Left lobe of liver (tissue), 2 donors: ENCODE measurements around the gene COX7A2. TPM values are rescaled to one million over a fixed set of nuclear protein-coding genes. Genes with fewer than 3 reads are reported as not detected.

ENCODE experiments used
- ATAC-seq: fragments of 200-7000 bp; cut with Tn5 transposase; one replicate; pipeline ENCODE4 v1.9.1; 2020; ENCODE audit warnings: mild to moderate bottlenecking, moderate library complexity
- DNase-seq: peaks from one replicate; pipeline ENCODE4 v3.0.0-alpha.2; 2020; ENCODE audit warnings: low spot score
- total RNA-seq: library from RNA; stranded (reverse); gene quantifications from one replicate; pipeline ENCODE4 v1.2.1, GENCODE V29; 2021
- donor health status: DM: no; HTN: no; CAD: no; lungs with moderate emphysema.
- donor health status: DM: no; HTN: yes; CAD: no.

The COX7A2 gene
- 183 TPM for total RNA-seq

DNA sequence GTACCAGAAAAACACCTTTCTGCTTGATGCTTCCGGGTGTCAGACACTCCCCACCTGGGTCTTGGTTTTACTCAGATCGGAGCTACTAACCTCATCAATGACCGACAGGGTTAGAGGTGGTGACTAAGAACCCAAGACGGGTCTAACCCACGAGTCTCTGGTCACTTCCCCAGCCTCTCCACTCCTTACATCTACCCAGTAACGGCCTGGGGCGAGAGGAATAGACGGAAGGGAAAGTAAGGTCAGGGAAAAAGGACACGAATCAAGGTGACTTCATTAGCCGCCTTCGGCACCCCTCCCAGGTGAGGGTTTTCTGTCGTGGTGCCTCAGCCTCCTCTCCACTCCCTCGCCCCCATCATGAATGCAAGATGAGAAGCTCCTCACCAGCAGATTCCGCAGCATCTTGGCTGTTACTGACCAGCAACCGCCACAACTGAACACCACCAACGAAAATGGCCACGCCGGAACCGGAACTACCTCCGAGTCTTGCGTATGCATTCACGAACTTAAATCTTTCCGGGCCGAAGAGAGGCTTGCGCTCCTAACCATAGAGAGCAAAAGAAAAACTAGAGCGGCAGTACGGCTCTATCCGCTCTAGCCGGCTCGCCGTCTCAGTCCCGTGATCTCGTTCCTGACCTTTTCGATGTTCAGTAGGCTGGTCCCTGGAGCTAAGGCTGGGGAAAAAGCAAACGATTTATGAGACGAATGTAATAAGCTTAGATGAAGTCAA lies at the start of gene COX7A2:
Gene COX7A2 (minus strand): TSS at position 469 of the 730 bp plus-strand sequence. CDS start 67 bp downstream, at position 402.
- DNase-seq (peak; percentile 92), ATAC-seq (peak; percentile 99)

DNA sequence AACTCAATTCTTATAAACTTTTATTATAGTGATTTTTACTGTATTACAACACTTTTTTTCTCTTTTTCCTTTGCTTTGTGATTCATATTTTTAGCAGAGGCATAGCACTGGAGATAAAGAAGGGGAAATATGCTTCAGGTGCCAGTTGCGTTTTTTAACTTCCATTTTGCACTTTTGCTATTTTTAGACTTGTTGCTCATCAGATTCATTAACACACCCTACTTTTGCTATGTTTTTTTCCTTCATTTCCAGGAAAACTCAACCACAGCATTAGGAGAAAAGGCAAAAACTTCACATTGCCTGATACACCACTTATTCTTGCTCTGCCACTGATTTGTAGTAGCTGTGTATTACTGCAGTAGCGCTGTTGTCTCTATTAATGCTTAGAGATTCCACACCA lies 49.0 kb upstream of the COX7A2 start:
- DNase-seq (no peak), ATAC-seq (no peak)

DNA sequence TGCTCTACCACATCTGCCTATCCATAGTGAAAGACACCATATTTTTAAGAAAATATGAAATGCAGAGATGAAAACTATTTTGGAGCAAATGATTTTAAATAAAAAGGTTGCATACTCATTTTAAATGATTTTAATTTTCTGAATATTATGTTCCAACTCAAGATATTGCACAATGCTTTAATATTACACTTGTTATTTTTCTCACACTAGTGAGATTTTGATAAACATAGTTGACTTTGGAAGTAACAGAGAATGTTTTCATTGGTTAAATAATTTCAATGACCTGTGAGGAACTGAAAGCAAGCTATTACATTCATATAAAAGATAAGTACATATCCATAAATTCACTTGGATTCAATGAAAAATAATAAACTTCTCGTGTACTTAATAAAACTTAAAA lies 48.1 kb upstream of the COX7A2 start:
- DNase-seq: no peak
- ATAC-seq: no peak

DNA sequence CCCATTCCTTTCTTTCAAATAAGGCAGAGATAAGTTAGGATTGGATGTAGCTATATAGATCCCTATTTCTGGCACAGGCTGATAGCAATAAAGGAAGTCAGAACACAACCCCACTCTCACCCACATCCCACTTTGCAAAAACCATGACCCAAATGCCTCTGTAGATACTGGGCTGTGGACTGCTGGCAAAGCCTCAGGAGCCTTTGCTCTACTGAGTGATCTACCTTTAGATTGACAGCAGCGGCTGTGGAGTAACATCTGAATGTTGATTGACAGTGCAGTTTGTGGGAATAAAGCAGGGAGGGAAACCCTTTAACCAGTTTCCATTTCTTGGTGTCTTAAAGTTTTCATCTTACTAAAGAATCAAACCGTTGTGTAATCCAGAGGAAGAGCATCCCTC lies 47.7 kb upstream of the COX7A2 start:
- ATAC-seq (no peak), DNase-seq (no peak)

DNA sequence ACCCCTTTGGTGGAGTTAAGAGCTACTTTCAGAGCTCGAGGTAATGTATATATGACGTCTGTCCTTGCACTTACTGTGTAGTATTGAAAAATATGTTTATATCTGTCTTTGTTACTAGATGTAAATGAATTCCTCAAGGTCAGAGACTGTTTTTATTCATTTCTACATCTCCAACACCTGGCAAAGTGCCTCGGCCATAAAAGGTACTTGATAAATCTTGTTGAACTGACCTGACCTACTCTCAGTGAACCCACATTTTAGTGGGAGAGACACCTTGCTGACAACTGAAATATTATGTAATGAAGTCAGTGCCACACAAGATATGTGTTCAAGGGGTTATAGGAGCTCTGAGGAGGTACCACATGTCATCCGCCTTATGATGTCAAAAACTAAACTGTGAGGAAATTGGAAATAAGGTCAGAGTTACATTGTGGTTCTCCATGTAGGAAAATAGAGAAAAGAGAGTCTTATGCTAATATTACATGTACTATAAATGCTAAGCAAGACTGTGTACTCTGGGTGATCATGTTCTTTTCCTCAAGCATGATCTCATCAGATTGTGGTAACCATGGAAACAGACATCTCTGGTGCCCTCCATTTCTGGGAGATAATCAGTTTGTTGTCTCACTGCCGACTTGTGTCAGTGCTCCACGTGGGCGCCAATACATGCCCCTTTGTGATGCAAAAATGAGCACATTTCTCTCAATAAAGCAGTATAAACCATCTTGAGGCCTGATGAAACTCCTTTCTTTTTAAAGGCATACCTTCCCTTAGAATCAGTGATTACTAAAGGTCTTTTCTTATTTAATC lies 46.7 kb upstream of the COX7A2 start:
- DNase-seq (no peak), ATAC-seq (no peak)

GRCh38 chr6:75288023-75288422 lies 44.4 kb upstream of the COX7A2 start:
- DNase-seq: no peak

GRCh38 chr6:75287424-75287823 lies 43.8 kb upstream of the COX7A2 start:
- DNase-seq (no peak), ATAC-seq (no peak)

More at GRCh38 chr6:75288023-75288422, 44.4 kb upstream of the COX7A2 start:
- ATAC-seq: no peak

- no peak for DNase-seq
- no peak for ATAC-seq
Measured at GRCh38 chr6:75286955-75287354, 43.4 kb upstream of the COX7A2 start.

GRCh38 chr6:75285283-75285639 lies 41.7 kb upstream of the COX7A2 start:
- ATAC-seq (no peak), DNase-seq (no peak)

DNA sequence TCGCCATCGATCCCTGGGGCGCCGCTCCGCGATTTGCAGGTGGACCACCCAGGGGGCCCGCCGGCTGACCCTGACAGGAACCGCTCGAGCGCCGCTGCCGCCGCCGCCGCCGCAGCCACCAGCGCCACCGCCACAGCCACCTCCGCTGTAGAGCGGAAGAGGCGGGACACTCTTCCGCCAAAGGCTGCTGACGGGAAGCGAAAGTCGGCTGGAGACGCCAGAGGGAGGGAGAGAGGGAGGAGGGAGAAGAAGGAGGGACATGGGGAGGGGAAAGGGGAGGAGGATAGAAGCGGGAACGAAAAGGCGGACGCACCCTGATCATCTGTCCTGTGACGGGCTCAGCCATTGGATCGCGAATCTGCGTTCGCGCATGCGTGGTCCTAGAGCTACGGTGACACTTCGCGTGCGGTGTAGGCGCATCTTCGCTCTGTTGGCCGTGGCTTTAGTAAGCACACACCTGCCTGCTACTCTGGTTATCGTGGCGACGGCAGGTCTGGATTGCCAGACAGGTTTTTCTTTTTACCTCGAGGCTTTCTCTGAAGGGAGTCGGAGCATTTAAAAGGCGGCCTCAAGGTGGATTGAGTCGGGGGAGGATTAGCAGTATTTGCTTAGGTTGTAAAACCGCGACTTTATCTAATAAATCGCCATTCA lies 41.2 kb upstream of the COX7A2 start, which contains the start of gene TMEM30A:
Gene TMEM30A (minus strand): TSS at position 161 of the 651 bp plus-strand sequence. CDS start 154 bp downstream, at position 7.
- ATAC-seq: peak; percentile 98

GRCh38 chr6:75283907-75284631 lies 40.5 kb upstream of the COX7A2 start:
- ATAC-seq: peak; percentile 49
- DNase-seq: no peak

More for the DNA sequence above, 41.2 kb upstream of the COX7A2 start, which contains the start of gene TMEM30A:
- DNase-seq: peak; percentile 99

GRCh38 chr6:75282706-75283105 lies 39.1 kb upstream of the COX7A2 start:
- DNase-seq (no peak), ATAC-seq (no peak)

GRCh38 chr6:75281653-75282052 lies 38.1 kb upstream of the COX7A2 start:
- ATAC-seq (no peak), DNase-seq (no peak)

- DNase-seq (no peak), ATAC-seq (no peak)
Measured at GRCh38 chr6:75280131-75280855, 36.7 kb upstream of the COX7A2 start.

GRCh38 chr6:75279418-75279817 lies 35.8 kb upstream of the COX7A2 start:
- DNase-seq (no peak), ATAC-seq (no peak)

DNA sequence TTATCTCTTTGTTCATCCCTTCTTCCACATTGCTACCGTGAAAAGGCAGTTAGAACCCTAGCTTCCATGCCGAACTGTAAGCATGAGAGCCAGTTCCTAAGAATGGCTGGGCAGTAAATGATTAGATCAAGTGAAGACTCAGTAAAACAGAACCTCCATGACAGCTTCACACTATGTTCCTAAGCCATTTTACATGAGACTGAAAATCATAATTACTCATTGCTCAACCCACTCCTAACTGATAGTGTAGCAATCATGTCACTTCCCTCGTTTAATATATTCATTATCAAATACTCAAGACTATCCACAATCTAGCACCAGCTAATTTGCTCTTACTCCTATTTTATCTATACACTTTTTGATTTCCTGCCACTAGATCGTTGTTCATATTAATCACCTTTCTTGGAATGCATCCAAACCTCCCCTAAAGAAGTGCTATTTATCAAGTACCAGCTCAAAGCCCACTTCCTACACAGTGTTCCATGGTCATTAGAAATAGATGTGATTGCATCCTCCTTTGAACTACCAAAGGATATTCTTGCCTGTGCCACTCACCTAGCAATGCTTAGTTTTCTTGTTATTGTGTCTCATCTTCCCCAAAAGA lies 35.0 kb upstream of the COX7A2 start:
- ATAC-seq (no peak), DNase-seq (no peak)

DNA sequence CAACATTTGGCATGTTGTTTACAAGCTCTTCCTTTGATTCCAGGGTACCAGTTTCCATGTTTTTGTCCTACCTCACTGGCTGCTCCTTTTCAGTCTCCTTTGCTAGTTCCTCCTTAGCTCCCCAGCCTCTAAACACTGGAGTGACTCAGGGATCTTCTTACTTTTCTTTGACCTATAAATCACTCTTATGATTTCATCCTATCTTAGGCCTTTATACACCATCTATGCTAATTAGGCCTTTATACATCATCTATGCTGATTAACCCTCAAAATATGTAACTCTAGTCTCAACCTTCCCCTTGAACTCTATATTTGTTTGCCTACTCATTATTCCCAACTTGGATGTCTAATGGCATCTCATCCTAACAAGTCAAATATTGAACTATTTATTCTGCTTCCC lies 31.5 kb upstream of the COX7A2 start:
- no peak for DNase-seq
- ATAC-seq: no peak

DNA sequence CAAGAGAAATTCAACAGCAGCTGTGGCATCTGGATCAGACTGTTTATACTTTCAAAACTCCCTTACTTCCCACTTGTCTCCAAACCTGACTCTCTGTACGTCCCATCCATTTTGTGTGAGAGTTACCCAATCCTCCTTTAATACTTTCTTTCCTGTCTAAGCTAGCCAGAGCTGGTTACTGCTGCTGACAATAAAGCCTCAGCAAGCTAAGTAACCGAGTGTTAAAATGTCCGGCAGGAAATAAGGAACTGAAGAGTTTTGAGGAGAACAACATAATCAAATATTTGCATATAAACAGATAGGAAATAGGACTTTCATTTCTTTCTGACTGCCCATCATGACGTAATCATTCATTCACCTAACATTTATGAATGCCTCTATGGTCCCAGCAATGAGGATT lies 29.4 kb upstream of the COX7A2 start:
- DNase-seq: no peak
- no peak for ATAC-seq

DNA sequence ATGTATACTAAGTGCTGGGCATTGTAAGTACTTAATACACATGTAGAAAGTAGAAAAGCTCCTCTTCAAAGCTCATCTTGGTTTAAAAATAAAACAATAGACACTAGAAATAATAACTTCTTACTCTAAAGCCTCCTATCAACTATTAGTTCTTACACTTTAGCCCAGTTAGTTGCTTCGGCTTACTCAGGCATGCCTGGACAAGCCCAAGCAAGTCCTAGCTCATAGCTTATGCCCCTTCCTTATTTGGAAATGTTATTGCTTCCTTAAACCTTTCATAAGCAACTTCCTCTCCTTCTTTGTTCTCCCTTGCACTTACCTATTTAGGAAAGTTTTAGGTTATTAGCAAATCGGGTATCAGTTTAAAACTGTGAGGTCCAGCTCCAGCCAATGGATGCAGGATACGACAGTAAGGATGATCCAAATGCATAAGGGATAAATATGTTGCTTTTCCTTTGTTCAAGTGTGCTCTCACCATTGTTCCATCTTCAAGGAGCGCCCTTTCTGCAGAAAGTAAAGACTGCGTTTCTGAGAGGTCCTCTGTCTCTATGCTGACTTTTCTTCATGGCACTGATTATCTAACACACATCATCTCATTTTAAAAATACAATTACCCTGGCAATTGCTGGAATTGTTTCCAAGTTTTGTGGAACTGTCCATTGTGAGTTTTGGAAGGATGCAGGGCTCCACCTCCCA lies 28.7 kb upstream of the COX7A2 start:
- ATAC-seq: no peak
- DNase-seq: no peak
